Measurements from ENCODE around the gene WWOX. TPM values are rescaled to one million over a fixed set of nuclear protein-coding genes. Genes with fewer than 3 reads are reported as not detected.

WWOX gene
- total RNA-seq, 2 donors from 2014 or later: 33.8 to 82.5 TPM

GRCh38 chr16:78137179-78137578 lies 37.7 kb downstream of the WWOX start:
- Histone ChIP-seq H3K27ac (no peak overlapping the region), H3K4me3 (no peak overlapping the region), H3K9me3 (no peaks in the 10 kb centered on the region), H3K36me3 (no peaks in the 10 kb centered on the region), H3K27me3 (replicated peaks; ENCODE audit: insufficient read depth) (no peaks in the 10 kb centered on the region), H3K4me1 (ENCODE audit: control insufficient read depth in 1 of 2, low read depth in 2 of 2) (peaks cover under 1 to 2% of the 10 kb centered on the region in 2 donors)
- TF ChIP-seq CTCF (IDR thresholded peaks at IDR 0.05): no peak
- DNase-seq (ENCODE audit: low spot score) (no peak), ATAC-seq (ENCODE audit: insufficient number of reproducible peaks, low FRiP score, low read depth) (no peak)

GRCh38 chr16:78137782-78138616 lies 38.5 kb downstream of the WWOX start:
- H3K27ac ChIP-seq: no peak overlapping the region
- DNase-seq (ENCODE audit: low spot score): no peak
- no peaks in the 10 kb centered on the region for H3K27me3 ChIP-seq (replicated peaks; ENCODE audit: insufficient read depth)
- TF ChIP-seq CTCF (IDR thresholded peaks at IDR 0.05): no peak
- H3K36me3 ChIP-seq: no peaks in the 10 kb centered on the region
- H3K4me3 ChIP-seq: no peak overlapping the region
- peaks cover 3 to 8% of the 10 kb centered on the region in 2 donors for H3K4me1 ChIP-seq (ENCODE audit: control insufficient read depth in 1 of 2, low read depth in 2 of 2)
- ATAC-seq (ENCODE audit: insufficient number of reproducible peaks, low FRiP score, low read depth): no peak
- H3K9me3 ChIP-seq: no peaks in the 10 kb centered on the region

GRCh38 chr16:78140818-78141466 lies 41.5 kb downstream of the WWOX start:
- no peak for TF ChIP-seq CTCF (IDR thresholded peaks at IDR 0.05)
- Histone ChIP-seq H3K27ac (no peak overlapping the region), H3K36me3 (no peaks in the 10 kb centered on the region), H3K4me3 (no peak overlapping the region), H3K4me1 (ENCODE audit: control insufficient read depth in 1 of 2, low read depth in 2 of 2) (peaks cover 8 to 15% of the 10 kb centered on the region in 2 donors), H3K27me3 (replicated peaks; ENCODE audit: insufficient read depth) (no peaks in the 10 kb centered on the region), H3K9me3 (no peaks in the 10 kb centered on the region)
- DNase-seq (ENCODE audit: low spot score): no peak
- no peak for ATAC-seq (ENCODE audit: insufficient number of reproducible peaks, low FRiP score, low read depth)

- TF ChIP-seq CTCF (IDR thresholded peaks at IDR 0.05): no peak
- Histone ChIP-seq H3K36me3 (no peaks in the 10 kb centered on the region), H3K4me3 (no peak overlapping the region), H3K4me1 (ENCODE audit: control insufficient read depth in 1 of 2, low read depth in 2 of 2) (peaks cover 8 to 15% of the 10 kb centered on the region in 2 donors), H3K27me3 (replicated peaks; ENCODE audit: insufficient read depth) (no peaks in the 10 kb centered on the region), H3K27ac (no peak overlapping the region), H3K9me3 (no peaks in the 10 kb centered on the region)
- DNase-seq (ENCODE audit: low spot score): no peak
- no peak for ATAC-seq (ENCODE audit: insufficient number of reproducible peaks, low FRiP score, low read depth)
Measured at GRCh38 chr16:78142788-78143187, 43.3 kb downstream of the WWOX start.

- no peaks in the 10 kb centered on the region for H3K27me3 ChIP-seq (replicated peaks; ENCODE audit: insufficient read depth)
- H3K4me1 ChIP-seq (ENCODE audit: control insufficient read depth in 1 of 2, low read depth in 2 of 2): peaks cover 8 to 15% of the 10 kb centered on the region in 2 donors
- TF ChIP-seq CTCF (IDR thresholded peaks at IDR 0.05): no peak
- DNase-seq (ENCODE audit: low spot score): no peak
- no peaks in the 10 kb centered on the region for H3K9me3 ChIP-seq
- H3K36me3 ChIP-seq: no peaks in the 10 kb centered on the region
- no peak for ATAC-seq (ENCODE audit: insufficient number of reproducible peaks, low FRiP score, low read depth)
- no peak overlapping the region for H3K27ac ChIP-seq
- no peak overlapping the region for H3K4me3 ChIP-seq
Measured at GRCh38 chr16:78146807-78147206, 47.4 kb downstream of the WWOX start.
